ENCODE data around the gene MYOZ1.
A peak's percentile ranks its signal among the peaks of the same experiment; 100 is the strongest.
"Not testable (repeated sequence)": the region's sequence is repeated elsewhere in the genome, so short reads cannot be mapped to it uniquely, and the experiment has no call there.

The MYOZ1 gene

DNA sequence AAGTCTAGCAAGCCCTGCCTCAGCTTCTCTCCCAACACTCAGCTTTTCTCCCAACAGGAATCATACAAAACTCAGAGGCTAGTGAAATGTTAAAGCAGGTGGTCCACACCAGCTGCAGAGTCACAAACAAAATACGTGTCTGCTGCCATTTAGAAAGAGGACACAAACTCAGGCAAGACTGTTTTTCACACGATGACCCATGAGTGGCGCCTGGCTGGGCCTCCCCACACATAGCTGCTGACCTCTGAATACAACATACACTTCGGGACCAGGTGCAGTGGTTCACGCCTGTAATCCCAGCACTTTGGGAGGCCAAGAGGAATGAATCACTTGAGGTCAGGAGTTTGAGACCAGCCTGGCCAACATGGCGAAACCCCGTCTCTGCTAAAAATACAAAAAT, 21.4 kb upstream of the MYOZ1 start:
- H3K9ac ChIP-seq (ENCODE audit: low read length in 5 of 5); H3K4me1 ChIP-seq (ENCODE audit: control insufficient read depth in 5 of 5, insufficient read depth in 5 of 5, low read length in 5 of 5); H3K4me3 ChIP-seq (ENCODE audit: low read depth in 1 of 5, low read length in 5 of 5): not testable (repeated sequence)

GRCh38 chr10:73655990-73656298, 14.7 kb upstream of the MYOZ1 start, which contains the start of gene SYNPO2L:
Gene SYNPO2L (minus strand): TSS chr10:73656029. CDS start chr10:73655922, 107 bp downstream.
- H3K9ac ChIP-seq (ENCODE audit: low read length in 5 of 5), result no peak within 1 kb of the TSS
- no peak within 1 kb of the TSS for H3K27ac ChIP-seq (ENCODE audit: low read depth, low read length)
- H3K36me3 ChIP-seq (ENCODE audit: control insufficient read depth in 5 of 5, insufficient read depth in 5 of 5, low read length in 5 of 5), result no peaks in the 10 kb centered on the region
- H3K27me3 ChIP-seq (ENCODE audit: control insufficient read depth in 5 of 5, insufficient read depth in 4 of 5, low read length in 5 of 5), result peaks cover 0 to 3% (median 0%) of the 10 kb centered on the region in 5 donors
- H3K4me3 ChIP-seq (ENCODE audit: low read depth in 1 of 5, low read length in 5 of 5), result no peak within 1 kb of the TSS
- no peaks in the 10 kb centered on the region for H3K9me3 ChIP-seq (ENCODE audit: control insufficient read depth in 5 of 5, low read length in 5 of 5)
- H3K4me1 ChIP-seq (ENCODE audit: control insufficient read depth in 5 of 5, insufficient read depth in 5 of 5, low read length in 5 of 5), result no peaks in the 10 kb centered on the region

More for the DNA sequence above, 21.4 kb upstream of the MYOZ1 start:
- not testable (repeated sequence) for H3K9me3 ChIP-seq (ENCODE audit: control insufficient read depth in 5 of 5, low read length in 5 of 5); H3K36me3 ChIP-seq (ENCODE audit: control insufficient read depth in 5 of 5, insufficient read depth in 5 of 5, low read length in 5 of 5); H3K27me3 ChIP-seq (ENCODE audit: control insufficient read depth in 5 of 5, insufficient read depth in 4 of 5, low read length in 5 of 5); H3K27ac ChIP-seq (ENCODE audit: low read depth, low read length)

DNA sequence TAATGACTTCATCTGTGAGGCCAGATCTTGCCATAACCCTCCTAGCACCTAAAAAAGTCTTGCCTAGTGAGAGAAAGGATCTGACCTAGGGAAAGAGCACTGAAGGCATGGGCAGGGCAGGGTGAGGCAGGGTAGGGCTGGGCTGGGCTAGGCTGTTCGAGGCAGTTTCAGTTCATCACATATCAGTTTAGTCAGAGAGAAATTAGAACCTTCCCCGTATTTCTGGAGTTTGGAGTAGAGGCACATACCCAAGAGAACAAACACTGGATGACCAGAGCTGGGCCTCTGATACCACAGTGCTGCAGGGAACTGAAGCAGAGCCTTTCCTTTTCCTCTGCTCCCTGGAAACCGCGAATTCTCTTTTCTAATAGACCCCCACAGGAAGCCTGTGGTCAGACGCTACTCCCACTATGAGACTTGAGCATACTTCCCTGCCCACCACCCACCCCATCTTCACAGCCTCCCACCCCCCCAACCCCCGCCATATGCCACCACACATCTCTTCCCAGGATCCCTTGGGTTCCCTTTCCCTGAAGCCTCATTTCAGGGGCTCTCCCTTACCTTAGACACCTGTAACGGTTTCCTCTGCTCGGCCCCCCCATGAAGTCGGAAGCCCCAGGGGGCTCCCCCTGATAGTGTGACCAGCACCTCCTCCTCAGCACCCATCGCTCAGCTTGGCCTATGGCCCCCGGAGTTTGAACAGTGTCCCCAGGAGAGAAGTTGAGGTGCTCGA, 14.1 kb upstream of the MYOZ1 start:
- Histone ChIP-seq H3K4me3 (ENCODE audit: low read depth in 1 of 5, low read length in 5 of 5) (no peak overlapping the region), H3K27ac (ENCODE audit: low read depth, low read length) (no peak overlapping the region), H3K27me3 (ENCODE audit: control insufficient read depth in 5 of 5, insufficient read depth in 4 of 5, low read length in 5 of 5) (peaks cover 0 to 3% (median 0%) of the 10 kb centered on the region in 5 donors), H3K9me3 (ENCODE audit: control insufficient read depth in 5 of 5, low read length in 5 of 5) (no peaks in the 10 kb centered on the region), H3K4me1 (ENCODE audit: control insufficient read depth in 5 of 5, insufficient read depth in 5 of 5, low read length in 5 of 5) (no peaks in the 10 kb centered on the region), H3K9ac (ENCODE audit: low read length in 5 of 5) (no peak overlapping the region), H3K36me3 (ENCODE audit: control insufficient read depth in 5 of 5, insufficient read depth in 5 of 5, low read length in 5 of 5) (no peaks in the 10 kb centered on the region)

- Histone ChIP-seq H3K4me3 (ENCODE audit: low read depth in 1 of 5, low read length in 5 of 5) (no peak overlapping the region), H3K27ac (ENCODE audit: low read depth, low read length) (no peak overlapping the region), H3K9me3 (ENCODE audit: control insufficient read depth in 5 of 5, low read length in 5 of 5) (no peaks in the 10 kb centered on the region), H3K9ac (ENCODE audit: low read length in 5 of 5) (no peak overlapping the region), H3K4me1 (ENCODE audit: control insufficient read depth in 5 of 5, insufficient read depth in 5 of 5, low read length in 5 of 5) (peaks cover 0 to 2% (median 0%) of the 10 kb centered on the region in 5 donors), H3K27me3 (ENCODE audit: control insufficient read depth in 5 of 5, insufficient read depth in 4 of 5, low read length in 5 of 5) (peaks cover 0 to 3% (median 0%) of the 10 kb centered on the region in 5 donors), H3K36me3 (ENCODE audit: control insufficient read depth in 5 of 5, insufficient read depth in 5 of 5, low read length in 5 of 5) (no peaks in the 10 kb centered on the region)
These were observed 12.4 kb upstream of the MYOZ1 start for GRCh38 chr10:73653701-73654100.

DNA sequence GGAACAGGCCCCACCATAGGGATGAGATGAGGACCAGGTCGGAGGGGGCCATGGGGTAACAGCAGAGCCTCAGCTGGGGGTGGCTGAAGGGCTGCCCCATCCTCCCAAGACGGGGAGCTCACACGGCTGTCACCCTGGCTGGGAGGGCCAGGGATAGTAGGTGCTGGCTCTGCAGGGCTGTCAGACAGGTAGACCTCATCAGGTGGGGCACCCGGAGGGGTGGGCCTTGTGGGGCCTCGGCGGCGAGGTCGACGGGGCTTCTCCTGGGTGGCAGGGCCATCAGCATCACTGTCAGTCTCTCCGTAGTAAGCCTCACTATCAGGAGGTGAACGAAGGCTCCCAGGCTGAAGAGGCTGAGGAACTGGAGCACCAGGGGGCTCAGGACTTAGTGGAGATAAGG, 11.9 kb upstream of the MYOZ1 start:
- no peaks in the 10 kb centered on the region for H3K36me3 ChIP-seq (ENCODE audit: control insufficient read depth in 5 of 5, insufficient read depth in 5 of 5, low read length in 5 of 5)
- H3K9me3 ChIP-seq (ENCODE audit: control insufficient read depth in 5 of 5, low read length in 5 of 5), result no peaks in the 10 kb centered on the region
- H3K4me1 ChIP-seq (ENCODE audit: control insufficient read depth in 5 of 5, insufficient read depth in 5 of 5, low read length in 5 of 5), result peaks cover 0 to 7% (median 4%) of the 10 kb centered on the region in 5 donors
- H3K4me3 ChIP-seq (ENCODE audit: low read depth in 1 of 5, low read length in 5 of 5), result no peak overlapping the region
- peaks cover 0 to 3% (median 0%) of the 10 kb centered on the region in 5 donors for H3K27me3 ChIP-seq (ENCODE audit: control insufficient read depth in 5 of 5, insufficient read depth in 4 of 5, low read length in 5 of 5)
- H3K27ac ChIP-seq (ENCODE audit: low read depth, low read length), result no peak overlapping the region
- H3K9ac ChIP-seq (ENCODE audit: low read length in 5 of 5), result no peak overlapping the region

GRCh38 chr10:73650537-73651331, 9.5 kb upstream of the MYOZ1 start:
- Histone ChIP-seq H3K27ac (ENCODE audit: low read depth, low read length) (no peak overlapping the region), H3K27me3 (ENCODE audit: control insufficient read depth in 5 of 5, insufficient read depth in 4 of 5, low read length in 5 of 5) (peaks cover 0 to 3% (median 0%) of the 10 kb centered on the region in 5 donors), H3K9ac (ENCODE audit: low read length in 5 of 5) (no peak overlapping the region), H3K9me3 (ENCODE audit: control insufficient read depth in 5 of 5, low read length in 5 of 5) (no peaks in the 10 kb centered on the region), H3K4me1 (ENCODE audit: control insufficient read depth in 5 of 5, insufficient read depth in 5 of 5, low read length in 5 of 5) (peaks cover 0 to 21% (median 17%) of the 10 kb centered on the region in 5 donors), H3K4me3 (ENCODE audit: low read depth in 1 of 5, low read length in 5 of 5) (no peak overlapping the region), H3K36me3 (ENCODE audit: control insufficient read depth in 5 of 5, insufficient read depth in 5 of 5, low read length in 5 of 5) (no peaks in the 10 kb centered on the region)

GRCh38 chr10:73649876-73650536, 8.7 kb upstream of the MYOZ1 start:
- H3K27ac ChIP-seq (ENCODE audit: low read depth, low read length), result no peak overlapping the region

DNA sequence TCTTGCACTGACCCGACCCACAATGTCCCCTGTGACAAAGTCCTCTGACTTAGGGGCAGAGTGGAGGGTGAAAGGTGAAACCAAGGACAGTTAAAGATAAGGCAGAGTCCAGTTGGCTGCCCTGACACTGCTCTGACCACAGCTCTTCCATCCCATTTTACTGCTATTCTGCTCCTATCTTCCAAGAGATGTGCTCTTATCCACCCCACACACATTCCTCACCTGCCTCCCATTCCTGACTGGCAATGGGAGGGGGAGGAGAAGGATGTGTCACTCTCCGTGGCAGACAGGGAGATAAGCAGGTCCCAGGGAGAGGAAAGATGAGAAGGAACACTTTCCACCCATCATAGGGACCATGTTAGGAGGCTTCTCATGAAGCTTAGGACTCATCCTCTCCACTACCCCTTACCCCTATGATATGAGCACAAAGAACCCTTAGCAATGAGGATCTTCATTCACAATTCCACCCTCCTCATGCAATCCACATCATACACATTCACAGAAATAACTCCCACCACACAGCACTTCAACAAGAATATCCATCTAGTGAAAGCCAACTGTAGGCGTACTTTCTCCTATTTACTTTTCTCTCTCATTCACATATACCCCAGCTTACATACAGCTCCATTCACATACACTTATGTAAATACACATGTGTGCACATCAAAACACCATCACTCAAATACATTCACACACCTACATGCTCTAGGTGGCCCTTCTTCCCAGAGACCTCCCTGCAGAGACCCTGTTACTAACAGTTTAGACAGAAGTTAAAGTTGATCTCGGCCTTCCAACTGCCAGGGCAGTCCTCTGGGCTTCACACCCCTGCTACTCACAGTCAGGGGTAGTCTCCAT, 7.9 kb upstream of the MYOZ1 start:
- Histone ChIP-seq H3K4me3 (ENCODE audit: low read depth in 1 of 5, low read length in 5 of 5) (no peak overlapping the region), H3K27ac (ENCODE audit: low read depth, low read length) (no peak overlapping the region), H3K27me3 (ENCODE audit: control insufficient read depth in 5 of 5, insufficient read depth in 4 of 5, low read length in 5 of 5) (peaks cover 0 to 3% (median 0%) of the 10 kb centered on the region in 5 donors), H3K4me1 (ENCODE audit: control insufficient read depth in 5 of 5, insufficient read depth in 5 of 5, low read length in 5 of 5) (peaks cover 0 to 21% (median 17%) of the 10 kb centered on the region in 5 donors), H3K9me3 (ENCODE audit: control insufficient read depth in 5 of 5, low read length in 5 of 5) (no peaks in the 10 kb centered on the region), H3K36me3 (ENCODE audit: control insufficient read depth in 5 of 5, insufficient read depth in 5 of 5, low read length in 5 of 5) (no peaks in the 10 kb centered on the region), H3K9ac (ENCODE audit: low read length in 5 of 5) (no peak overlapping the region)

More at GRCh38 chr10:73649876-73650536, 8.7 kb upstream of the MYOZ1 start:
- Histone ChIP-seq H3K9ac (ENCODE audit: low read length in 5 of 5) (no peak overlapping the region), H3K9me3 (ENCODE audit: control insufficient read depth in 5 of 5, low read length in 5 of 5) (no peaks in the 10 kb centered on the region), H3K4me3 (ENCODE audit: low read depth in 1 of 5, low read length in 5 of 5) (no peak overlapping the region), H3K4me1 (ENCODE audit: control insufficient read depth in 5 of 5, insufficient read depth in 5 of 5, low read length in 5 of 5) (peaks cover 0 to 21% (median 17%) of the 10 kb centered on the region in 5 donors), H3K27me3 (ENCODE audit: control insufficient read depth in 5 of 5, insufficient read depth in 4 of 5, low read length in 5 of 5) (peaks cover 0 to 3% (median 0%) of the 10 kb centered on the region in 5 donors), H3K36me3 (ENCODE audit: control insufficient read depth in 5 of 5, insufficient read depth in 5 of 5, low read length in 5 of 5) (no peaks in the 10 kb centered on the region)

DNA sequence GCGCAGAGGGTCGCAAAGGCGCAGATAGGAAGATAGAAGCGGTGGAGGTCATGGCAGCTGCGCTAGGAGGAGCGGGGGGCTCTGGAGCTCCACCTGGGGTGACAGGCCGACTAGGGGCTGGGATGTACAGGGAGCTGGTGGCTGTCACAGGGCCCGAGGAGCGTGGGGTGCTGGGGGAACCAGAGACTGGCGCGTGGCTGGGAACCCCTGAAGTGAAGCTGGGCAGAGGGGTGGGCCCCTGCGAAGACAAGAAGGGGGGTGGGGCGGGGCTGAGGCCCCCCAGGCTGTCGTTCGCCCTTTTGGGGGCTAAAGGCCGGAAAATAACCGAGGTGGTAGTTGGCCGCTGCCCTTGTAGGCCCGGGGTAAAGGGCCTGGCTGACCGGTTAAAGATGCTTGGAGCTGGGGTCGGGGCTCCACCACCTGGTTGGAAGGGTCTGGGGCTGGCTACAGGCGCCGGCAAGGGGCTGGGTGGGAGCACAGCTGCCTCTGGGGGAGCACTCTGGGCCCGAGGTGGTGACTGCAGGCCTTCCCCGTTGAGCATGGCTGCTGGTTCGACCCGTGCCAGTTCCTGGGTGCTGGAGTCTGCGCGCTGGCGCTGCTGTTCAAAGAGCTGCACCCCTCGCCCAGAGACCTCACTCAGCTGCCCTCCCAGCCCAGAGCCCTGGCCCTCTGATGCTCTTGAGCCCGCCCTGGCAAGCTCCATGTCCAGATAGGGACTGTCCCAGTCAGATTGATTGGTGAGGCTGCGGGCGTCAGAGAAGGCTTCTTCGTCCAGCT, 6.8 kb upstream of the MYOZ1 start:
- Histone ChIP-seq H3K27ac (ENCODE audit: low read depth, low read length) (no peak overlapping the region), H3K27me3 (ENCODE audit: control insufficient read depth in 5 of 5, insufficient read depth in 4 of 5, low read length in 5 of 5) (peaks cover 0 to 3% (median 0%) of the 10 kb centered on the region in 5 donors), H3K4me1 (ENCODE audit: control insufficient read depth in 5 of 5, insufficient read depth in 5 of 5, low read length in 5 of 5) (peaks cover 0 to 21% (median 17%) of the 10 kb centered on the region in 5 donors), H3K9ac (ENCODE audit: low read length in 5 of 5) (peak overlapping the region in 4 of 5 donors; percentile 64 to 79 (median 68)), H3K36me3 (ENCODE audit: control insufficient read depth in 5 of 5, insufficient read depth in 5 of 5, low read length in 5 of 5) (no peaks in the 10 kb centered on the region), H3K4me3 (ENCODE audit: low read depth in 1 of 5, low read length in 5 of 5) (peak overlapping the region in 4 of 5 donors; percentile 77 to 89 (median 82)), H3K9me3 (ENCODE audit: control insufficient read depth in 5 of 5, low read length in 5 of 5) (no peaks in the 10 kb centered on the region)
